Parathyroid adenoma (tissue), 2 donors: ENCODE measurements around the gene STK17B.

Experiments used
- H2AFZ ChIP-seq: fragments of 300-600 bp; sonication (generic); one replicate; pipeline ENCODE4 v1.7.0; 2017; ENCODE audit warnings: antibody characterized with exemption, mild to moderate bottlenecking
- H3K27ac ChIP-seq: fragments of 300-600 bp; sonication (generic); one replicate; pipeline ENCODE4 v1.7.0; 2017
- H3K27me3 ChIP-seq: fragments of 300-600 bp; sonication (generic); one replicate; pipeline ENCODE4 v1.7.0; 2017; ENCODE audit warnings: low read length; ENCODE audit not compliant: control insufficient read depth, insufficient read depth
- H3K36me3 ChIP-seq: fragments of 300-600 bp; sonication (generic); one replicate; pipeline ENCODE4 v1.7.0; 2017; ENCODE audit warnings: low read length; ENCODE audit not compliant: control insufficient read depth, insufficient read depth
- H3K4me1 ChIP-seq: fragments of 300-600 bp; sonication (generic); one replicate; pipeline ENCODE4 v1.7.0; 2017; ENCODE audit warnings: control low read depth
- H3K4me2 ChIP-seq: fragments of 300-600 bp; sonication (generic); one replicate; pipeline ENCODE4 v1.7.0; 2017; ENCODE audit warnings: low read length
- H3K4me3 ChIP-seq: fragments of 300-600 bp; sonication (generic); one replicate; pipeline ENCODE4 v1.7.0; 2017; ENCODE audit warnings: low read depth, low read length
- H3K79me2 ChIP-seq: fragments of 300-600 bp; sonication (generic); one replicate; pipeline ENCODE4 v1.7.0; 2017; ENCODE audit warnings: control low read depth
- H3K9ac ChIP-seq: fragments of 300-600 bp; sonication (generic); one replicate; pipeline ENCODE4 v1.7.0; 2017; ENCODE audit warnings: mild to moderate bottlenecking
- H3K9me3 ChIP-seq: fragments of 300-600 bp; sonication (generic); one replicate; pipeline ENCODE4 v1.7.0; 2017; ENCODE audit warnings: low read length; ENCODE audit not compliant: control insufficient read depth
- CTCF ChIP-seq: fragments of 300-600 bp; sonication (generic); IDR thresholded peaks from one replicate; pipeline ENCODE4 v1.7.0; 2017; ENCODE audit warnings: antibody characterized with exemption, mild to moderate bottlenecking
- donor health status: primary hyperparathyroidism.

STK17B gene

GRCh38 chr2:196128749-196129148, 42.6 kb downstream of the STK17B start:
- no peaks in the 10 kb centered on the region for H3K27me3 ChIP-seq
- no peak overlapping the region for H3K4me2 ChIP-seq
- H2AFZ ChIP-seq = no peak overlapping the region
- H3K36me3 ChIP-seq = no peaks in the 10 kb centered on the region
- H3K79me2 ChIP-seq = no peaks in the 10 kb centered on the region
- H3K4me1 ChIP-seq = no peaks in the 10 kb centered on the region
- no peak overlapping the region for H3K9ac ChIP-seq
- H3K4me3 ChIP-seq = no peak overlapping the region
- no peak for TF ChIP-seq CTCF
- no peak overlapping the region for H3K27ac ChIP-seq
- no peaks in the 10 kb centered on the region for H3K9me3 ChIP-seq

GRCh38 chr2:196125596-196125995, 45.8 kb downstream of the STK17B start:
- H3K27me3 ChIP-seq = no peaks in the 10 kb centered on the region

GRCh38 chr2:196123679-196124373, 47.6 kb downstream of the STK17B start:
- H3K4me3 ChIP-seq = no peak overlapping the region
- no peak overlapping the region for H2AFZ ChIP-seq
- H3K4me2 ChIP-seq = no peak overlapping the region
- H3K36me3 ChIP-seq = no peaks in the 10 kb centered on the region
- no peaks in the 10 kb centered on the region for H3K79me2 ChIP-seq
- H3K9me3 ChIP-seq = no peaks in the 10 kb centered on the region
- TF ChIP-seq CTCF = no peak
- H3K27me3 ChIP-seq = no peaks in the 10 kb centered on the region
- H3K4me1 ChIP-seq = no peaks in the 10 kb centered on the region
- no peak overlapping the region for H3K27ac ChIP-seq
- no peak overlapping the region for H3K9ac ChIP-seq

More at GRCh38 chr2:196125596-196125995, 45.8 kb downstream of the STK17B start:
- H3K4me2 ChIP-seq = no peak overlapping the region
- no peaks in the 10 kb centered on the region for H3K79me2 ChIP-seq
- H2AFZ ChIP-seq = no peak overlapping the region
- H3K9me3 ChIP-seq = no peaks in the 10 kb centered on the region
- H3K4me3 ChIP-seq = no peak overlapping the region
- no peak overlapping the region for H3K27ac ChIP-seq
- H3K4me1 ChIP-seq = no peaks in the 10 kb centered on the region
- no peak for TF ChIP-seq CTCF
- no peak overlapping the region for H3K9ac ChIP-seq
- H3K36me3 ChIP-seq = no peaks in the 10 kb centered on the region

- H3K27me3 ChIP-seq = no peaks in the 10 kb centered on the region
- TF ChIP-seq CTCF = no peak
Measured at GRCh38 chr2:196119926-196120325, 51.5 kb downstream of the STK17B start.

GRCh38 chr2:196117214-196117705, 54.1 kb downstream of the STK17B start:
- no peak for TF ChIP-seq CTCF
- Histone ChIP-seq H3K79me2 (no peaks in the 10 kb centered on the region), H3K4me3 (no peak overlapping the region), H3K27ac (no peak overlapping the region), H3K9ac (no peak overlapping the region), H3K27me3 (no peaks in the 10 kb centered on the region), H3K9me3 (no peaks in the 10 kb centered on the region), H3K4me1 (no peaks in the 10 kb centered on the region), H3K4me2 (no peak overlapping the region), H3K36me3 (no peaks in the 10 kb centered on the region), H2AFZ (no peak overlapping the region)

More at GRCh38 chr2:196119926-196120325, 51.5 kb downstream of the STK17B start:
- Histone ChIP-seq H3K9ac (no peak overlapping the region), H3K4me2 (no peak overlapping the region), H3K79me2 (no peaks in the 10 kb centered on the region), H2AFZ (no peak overlapping the region), H3K4me1 (no peaks in the 10 kb centered on the region), H3K27ac (no peak overlapping the region), H3K9me3 (no peaks in the 10 kb centered on the region), H3K36me3 (no peaks in the 10 kb centered on the region), H3K4me3 (no peak overlapping the region)
